ENCODE measurements around the gene DOCK3.
"Not testable (repeated sequence)": the region's sequence is repeated elsewhere in the genome, so short reads cannot be mapped to it uniquely, and the experiment has no call there.

Gene DOCK3

GRCh38 chr3:50777680-50778079 lies 103.0 kb downstream of the DOCK3 start:
- H3K4me3 ChIP-seq (ENCODE audit: low read length): no peak overlapping the region
- DNase-seq (ENCODE audit: low read depth, low spot score): no peak

- not testable (repeated sequence) for DNase-seq (ENCODE audit: low read depth, low spot score)
Measured at GRCh38 chr3:50781766-50782165, 107.0 kb downstream of the DOCK3 start.

GRCh38 chr3:50786631-50787030 lies 111.9 kb downstream of the DOCK3 start:
- no peak overlapping the region for H3K4me3 ChIP-seq (ENCODE audit: low read length)
- no peak for DNase-seq (ENCODE audit: low read depth, low spot score)

More at GRCh38 chr3:50781766-50782165, 107.0 kb downstream of the DOCK3 start:
- H3K4me3 ChIP-seq (ENCODE audit: low read length): not testable (repeated sequence)

GRCh38 chr3:50790894-50791293 lies 116.2 kb downstream of the DOCK3 start:
- not testable (repeated sequence) for H3K4me3 ChIP-seq (ENCODE audit: low read length); DNase-seq (ENCODE audit: low read depth, low spot score)

DNA sequence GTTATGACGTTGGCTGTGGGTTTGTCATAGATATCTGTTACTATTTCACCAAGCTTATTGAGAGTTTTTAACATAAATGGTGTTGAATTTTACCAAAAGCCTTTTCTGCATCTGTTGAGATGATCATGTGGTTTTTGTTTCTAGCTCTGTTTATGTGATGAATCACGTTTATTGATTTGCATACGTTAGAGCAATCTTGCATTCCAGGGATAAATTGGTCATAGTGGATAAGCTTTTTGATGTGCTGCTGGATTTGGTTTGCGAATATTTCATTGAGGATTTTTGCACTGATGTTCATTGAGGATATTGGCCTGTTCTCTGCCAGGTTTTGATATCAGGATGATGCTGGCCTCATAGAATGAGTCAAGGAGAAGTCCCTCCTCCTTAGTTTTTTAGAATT lies 117.8 kb downstream of the DOCK3 start:
- no peak for DNase-seq (ENCODE audit: low read depth, low spot score)

DNA sequence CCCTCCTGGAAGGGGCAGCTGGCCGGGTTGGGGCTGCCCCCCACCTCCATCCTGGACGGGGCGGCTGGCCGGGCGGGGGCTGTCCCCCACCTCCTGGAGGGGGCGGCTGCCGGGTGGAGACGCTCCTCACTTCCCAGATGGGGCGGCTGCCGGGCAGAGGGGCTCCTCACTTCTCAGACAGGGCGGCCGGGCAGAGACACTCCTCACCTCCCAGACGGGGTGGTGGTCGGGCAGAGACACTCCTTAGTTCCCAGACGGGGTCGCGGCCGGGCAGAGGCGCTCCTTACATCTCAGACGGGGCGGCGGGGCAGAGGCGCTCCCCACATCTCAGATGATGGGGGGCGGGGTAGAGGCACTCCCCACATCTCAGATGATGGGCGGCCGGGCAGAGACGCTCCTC lies 129.1 kb downstream of the DOCK3 start:
- not testable (repeated sequence) for H3K4me3 ChIP-seq (ENCODE audit: low read length); DNase-seq (ENCODE audit: low read depth, low spot score)

More for the DNA sequence above, 117.8 kb downstream of the DOCK3 start:
- no peak overlapping the region for H3K4me3 ChIP-seq (ENCODE audit: low read length)

DNA sequence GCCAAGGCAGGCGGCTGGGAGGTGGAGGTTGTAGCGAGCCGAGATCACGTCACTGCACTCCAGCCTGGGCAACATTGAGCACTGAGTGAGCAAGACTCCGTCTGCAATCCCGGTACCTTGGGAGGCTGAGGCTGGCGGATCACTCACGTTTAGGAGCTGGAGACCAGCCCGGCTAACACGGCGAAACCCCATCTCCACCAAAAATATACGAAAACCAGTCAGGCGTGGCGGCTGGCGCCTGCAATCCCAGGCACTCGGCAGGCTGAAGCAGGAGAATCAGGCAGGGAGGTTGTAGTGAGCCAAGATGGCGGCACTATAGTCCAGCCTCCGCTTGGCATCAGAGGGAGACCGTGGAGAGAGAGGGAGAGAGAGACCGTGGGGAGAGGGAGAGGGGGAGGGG lies 129.6 kb downstream of the DOCK3 start:
- not testable (repeated sequence) for DNase-seq (ENCODE audit: low read depth, low spot score); H3K4me3 ChIP-seq (ENCODE audit: low read length)

- no peak for DNase-seq (ENCODE audit: low read depth, low spot score)
- H3K4me3 ChIP-seq (ENCODE audit: low read length): no peak overlapping the region
Measured at GRCh38 chr3:50805321-50805720, 130.6 kb downstream of the DOCK3 start.

GRCh38 chr3:50806031-50806430 lies 131.3 kb downstream of the DOCK3 start:
- DNase-seq (ENCODE audit: low read depth, low spot score): no peak
- H3K4me3 ChIP-seq (ENCODE audit: low read length): no peak overlapping the region

- H3K4me3 ChIP-seq (ENCODE audit: low read length): no peak overlapping the region
- no peak for DNase-seq (ENCODE audit: low read depth, low spot score)
Measured at GRCh38 chr3:50806806-50807205, 132.1 kb downstream of the DOCK3 start.

DNA sequence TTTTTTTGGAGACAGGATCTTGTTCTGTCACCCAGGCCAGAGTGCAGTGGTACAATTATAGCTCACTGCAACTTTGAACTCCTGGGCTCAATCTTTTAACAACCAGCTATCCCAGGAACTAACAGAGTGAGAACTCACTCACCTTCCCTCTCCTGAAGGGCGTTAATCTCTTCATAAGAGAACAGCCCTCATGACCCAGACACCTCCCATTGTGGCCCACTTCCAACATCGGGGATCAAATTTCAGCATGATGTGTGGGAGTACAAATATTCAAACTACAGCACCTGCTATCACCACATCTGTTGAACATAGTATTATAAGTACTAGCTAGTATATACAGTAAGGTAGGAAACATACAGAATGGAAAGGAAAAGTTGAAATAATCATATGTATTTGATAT lies 132.5 kb downstream of the DOCK3 start:
- no peak for DNase-seq (ENCODE audit: low read depth, low spot score)
- H3K4me3 ChIP-seq (ENCODE audit: low read length): no peak overlapping the region

DNA sequence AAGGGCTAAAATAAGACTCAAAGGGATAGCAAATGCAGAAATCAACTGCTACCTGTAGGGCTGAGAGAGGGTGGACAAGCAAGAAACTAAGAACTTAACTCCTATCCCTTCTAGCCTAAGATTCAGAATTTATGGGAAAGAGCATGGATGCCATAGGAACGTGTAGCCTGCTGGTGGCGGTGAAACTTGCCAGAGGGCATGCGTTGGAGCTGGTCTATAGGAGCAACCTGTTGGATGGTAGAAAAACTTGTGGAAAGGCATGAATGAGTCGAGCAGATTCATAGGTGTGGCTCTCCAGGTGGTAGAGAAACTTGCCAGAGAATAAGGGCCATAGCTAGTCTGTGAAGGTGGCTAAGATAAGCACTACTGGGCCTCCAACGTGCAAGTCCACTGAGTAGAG lies 137.2 kb downstream of the DOCK3 start:
- no peak overlapping the region for H3K4me3 ChIP-seq (ENCODE audit: low read length)
- no peak for DNase-seq (ENCODE audit: low read depth, low spot score)

GRCh38 chr3:50815844-50816243 lies 141.1 kb downstream of the DOCK3 start:
- DNase-seq (ENCODE audit: low read depth, low spot score): no peak

GRCh38 chr3:50816894-50817293 lies 142.2 kb downstream of the DOCK3 start:
- no peak for DNase-seq (ENCODE audit: low read depth, low spot score)
- no peak overlapping the region for H3K4me3 ChIP-seq (ENCODE audit: low read length)

More at GRCh38 chr3:50815844-50816243, 141.1 kb downstream of the DOCK3 start:
- no peak overlapping the region for H3K4me3 ChIP-seq (ENCODE audit: low read length)

- DNase-seq (ENCODE audit: low read depth, low spot score): no peak
- no peak overlapping the region for H3K4me3 ChIP-seq (ENCODE audit: low read length)
Measured at GRCh38 chr3:50817756-50818529, 143.2 kb downstream of the DOCK3 start.

- H3K4me3 ChIP-seq (ENCODE audit: low read length): no peak overlapping the region
- no peak for DNase-seq (ENCODE audit: low read depth, low spot score)
Measured at GRCh38 chr3:50819882-50820281, 145.2 kb downstream of the DOCK3 start.

DNA sequence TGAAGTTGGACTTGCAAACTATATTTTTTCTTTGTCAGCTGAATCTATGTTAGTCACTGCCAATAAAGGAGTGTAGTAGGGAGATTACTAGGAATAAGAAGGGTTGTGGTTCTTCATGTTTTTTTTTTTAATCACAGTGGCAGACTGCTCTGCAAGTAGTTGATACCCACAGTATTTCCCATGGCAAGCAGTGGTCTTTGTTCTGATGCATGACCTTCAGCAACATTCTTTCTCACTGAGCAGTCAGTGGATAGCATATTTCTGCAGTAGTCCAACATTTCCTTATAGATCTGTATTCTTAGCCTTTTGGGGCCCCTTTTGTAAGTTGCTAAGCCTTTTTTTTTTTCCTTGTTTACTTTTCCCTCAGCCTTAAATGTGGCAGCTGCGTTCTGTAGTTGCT lies 151.1 kb downstream of the DOCK3 start:
- no peak overlapping the region for H3K4me3 ChIP-seq (ENCODE audit: low read length)
- DNase-seq (ENCODE audit: low read depth, low spot score): no peak

- no peak for DNase-seq (ENCODE audit: low read depth, low spot score)
- H3K4me3 ChIP-seq (ENCODE audit: low read length): no peak overlapping the region
Measured at GRCh38 chr3:50830451-50830850, 155.7 kb downstream of the DOCK3 start.

GRCh38 chr3:50831009-50831408 lies 156.3 kb downstream of the DOCK3 start:
- H3K4me3 ChIP-seq (ENCODE audit: low read length); DNase-seq (ENCODE audit: low read depth, low spot score): not testable (repeated sequence)

DNA sequence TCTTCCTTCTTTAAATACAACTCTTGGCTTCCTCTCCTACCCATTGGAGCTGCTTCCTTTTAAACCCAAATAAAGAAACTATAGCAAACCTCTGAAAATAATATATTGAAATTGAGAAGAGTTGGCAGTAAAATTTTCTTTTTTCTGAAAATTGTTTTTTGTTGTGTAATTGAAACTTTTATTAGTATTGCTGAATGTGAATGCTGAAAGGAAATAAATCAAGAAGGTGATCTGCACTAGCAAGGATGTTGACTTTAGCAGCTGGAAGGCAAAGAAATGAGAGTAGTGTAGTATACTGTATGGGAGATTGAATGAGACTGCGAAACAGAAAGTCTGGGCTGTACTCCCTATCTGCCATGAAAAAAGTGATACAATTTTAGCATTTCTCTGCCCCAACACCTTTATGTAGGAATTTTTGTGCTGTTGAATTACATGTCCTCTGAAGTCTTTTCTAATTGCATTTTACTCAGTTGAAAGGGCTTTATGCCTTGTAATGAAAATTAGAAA lies 166.3 kb downstream of the DOCK3 start:
- no peak for DNase-seq (ENCODE audit: low read depth, low spot score)

GRCh38 chr3:50848308-50848707 lies 173.6 kb downstream of the DOCK3 start:
- H3K4me3 ChIP-seq (ENCODE audit: low read length): no peak overlapping the region
- DNase-seq (ENCODE audit: low read depth, low spot score): no peak

More for the DNA sequence above, 166.3 kb downstream of the DOCK3 start:
- H3K4me3 ChIP-seq (ENCODE audit: low read length): no peak overlapping the region
